GM12878 (cell line): Measurements from ENCODE around the gene LRRC4B. TPM values are rescaled to one million over a fixed set of nuclear protein-coding genes. Genes with fewer than 3 reads are reported as not detected.

Source experiments
- ASH2L ChIP-seq: fragments of 300-600, 200-600 bp; sonication (generic); IDR thresholded peaks from 2 replicates; pipeline ENCODE4 v1.6.1; 2017; ENCODE audit warnings: low read depth, mild to moderate bottlenecking, borderline replicate concordance
- ATF3 ChIP-seq: IDR thresholded peaks from 2 replicates; pipeline ENCODE4 v1.6.1; 2011; ENCODE audit warnings: low read depth, mild to moderate bottlenecking, low read length, moderate library complexity, borderline replicate concordance; ENCODE audit errors: extremely low read depth
- BCLAF1 ChIP-seq: fragments of 450-650 bp; IDR thresholded peaks from 2 replicates; pipeline ENCODE4 v1.6.1; 2017; ENCODE audit warnings: antibody characterized with exemption, mild to moderate bottlenecking, moderate library complexity
- CBX5 ChIP-seq: sonication (generic); IDR thresholded peaks from 2 replicates; pipeline ENCODE4 v1.6.1; 2016; ENCODE audit warnings: low read depth, moderate library complexity, mild to moderate bottlenecking, inconsistent platforms
- CEBPB ChIP-seq, 2 experiments: fragments of 150-350 bp in 1 of 2; IDR thresholded peaks; 2 replicates each; pipeline ENCODE4 v1.6.1; 2012 to 2014; ENCODE audit warnings: low read depth in 2 of 2, low read length in 2 of 2, borderline replicate concordance in 1 of 2, inconsistent platforms in 1 of 2
- EGR1 ChIP-seq, 2 experiments: IDR thresholded peaks; 1 replicate in 1 of 2; 2 replicates in 1 of 2; pipeline ENCODE4 v1.6.1; 2011 to 2012; ENCODE audit warnings: low read depth in 2 of 2, low read length in 2 of 2, borderline replicate concordance in 1 of 2, mild to moderate bottlenecking in 1 of 2, moderate library complexity in 1 of 2
- GATAD2B ChIP-seq: fragments of 450-650 bp; conservative IDR thresholded peaks from 2 replicates; pipeline ENCODE4 v1.6.1; 2017; ENCODE audit warnings: low read depth, mild to moderate bottlenecking, moderate library complexity
- JUND ChIP-seq: IDR thresholded peaks from 2 replicates; pipeline ENCODE4 v1.6.1; 2012; ENCODE audit warnings: low read depth, mild to moderate bottlenecking, low read length, improper control_type of control experiment, moderate library complexity
- KDM1A ChIP-seq: fragments of 200-600 bp; sonication (generic); IDR thresholded peaks from 2 replicates; pipeline ENCODE4 v1.6.1; 2016; ENCODE audit warnings: borderline replicate concordance
- MXI1 ChIP-seq: fragments of 150-350 bp; IDR thresholded peaks from 2 replicates; pipeline ENCODE4 v1.6.1; 2011; ENCODE audit warnings: low read depth, mild to moderate bottlenecking, inconsistent platforms, low read length, improper control_type of control experiment
- NR2F1 ChIP-seq: fragments of 450-650 bp; conservative IDR thresholded peaks from 2 replicates; pipeline ENCODE4 v1.6.1; 2017; ENCODE audit warnings: mild to moderate bottlenecking
- RBBP5 ChIP-seq: fragments of 200-600 bp; sonication (generic); conservative IDR thresholded peaks from 2 replicates; pipeline ENCODE4 v1.6.1; 2016
- SMARCA5 ChIP-seq: fragments of 450-650 bp; IDR thresholded peaks from 2 replicates; pipeline ENCODE4 v1.6.1; 2017; ENCODE audit warnings: mild to moderate bottlenecking
- YY1 ChIP-seq: IDR thresholded peaks from 2 replicates; pipeline ENCODE4 v1.6.1; 2011; ENCODE audit warnings: low read depth, mild to moderate bottlenecking, low read length
- polyA plus RNA-seq, 11 experiments: library from polyadenylated mRNA; depleted of rRNA in 4 of 11; unstranded in 6 of 11; stranded (reverse) in 5 of 11; fragments of >200 nt; fragmentation: Nextera tagmentation in 4 of 11; fragmentation: Illumina TruSeq in 1 of 11; extraction: Ambion mirVana in 4 of 11; extraction: Trizol in 1 of 11; gene quantifications; 1 replicate in 1 of 11; 2 replicates in 10 of 11; pipeline versions ENCODE4 v1.2.1 to v1.2.3, GENCODE V29; 2011 to 2016; ENCODE audit warnings: inconsistent platforms in 2 of 11, missing spikeins in 2 of 11, low read depth in 1 of 11
- total RNA-seq, 4 experiments: library from RNA; depleted of rRNA in 3 of 4; stranded (reverse); fragments of >200 nt in 3 of 4; fragmentation: Illumina TruSeq in 1 of 4; extraction: Trizol in 1 of 4; gene quantifications; 2 replicates each; pipeline versions ENCODE4 v1.2.1 to v1.2.3, GENCODE V29; 2013 to 2021
- TF ChIP-seq, protein P1 (sequence below): fragments of 150-350 bp; IDR thresholded peaks from 2 replicates; pipeline ENCODE4 v1.6.1; 2016; ENCODE audit warnings: low read depth, low read length
- TF ChIP-seq, protein P2 (sequence below): IDR thresholded peaks from 2 replicates; pipeline ENCODE4 v1.6.1; 2012; ENCODE audit warnings: low read depth, low read length, improper control_type of control experiment
- TF ChIP-seq, protein P3 (sequence below): IDR thresholded peaks from 2 replicates; pipeline ENCODE4 v1.6.1; 2011; ENCODE audit warnings: low read depth, low read length, improper control_type of control experiment, borderline replicate concordance
- TF ChIP-seq, protein P4 (sequence below): IDR thresholded peaks from 2 replicates; pipeline ENCODE4 v1.6.1; 2011; ENCODE audit warnings: mild to moderate bottlenecking, low read depth, low read length, moderate library complexity; ENCODE audit not compliant: insufficient replicate concordance

LRRC4B gene
- total and polyA plus RNA-seq, 10 of the 15 experiments (the other 5 are each of a cell fraction or from before 2014, with no cell fraction given), result 0.14 TPM; not detected in 9

DNA sequence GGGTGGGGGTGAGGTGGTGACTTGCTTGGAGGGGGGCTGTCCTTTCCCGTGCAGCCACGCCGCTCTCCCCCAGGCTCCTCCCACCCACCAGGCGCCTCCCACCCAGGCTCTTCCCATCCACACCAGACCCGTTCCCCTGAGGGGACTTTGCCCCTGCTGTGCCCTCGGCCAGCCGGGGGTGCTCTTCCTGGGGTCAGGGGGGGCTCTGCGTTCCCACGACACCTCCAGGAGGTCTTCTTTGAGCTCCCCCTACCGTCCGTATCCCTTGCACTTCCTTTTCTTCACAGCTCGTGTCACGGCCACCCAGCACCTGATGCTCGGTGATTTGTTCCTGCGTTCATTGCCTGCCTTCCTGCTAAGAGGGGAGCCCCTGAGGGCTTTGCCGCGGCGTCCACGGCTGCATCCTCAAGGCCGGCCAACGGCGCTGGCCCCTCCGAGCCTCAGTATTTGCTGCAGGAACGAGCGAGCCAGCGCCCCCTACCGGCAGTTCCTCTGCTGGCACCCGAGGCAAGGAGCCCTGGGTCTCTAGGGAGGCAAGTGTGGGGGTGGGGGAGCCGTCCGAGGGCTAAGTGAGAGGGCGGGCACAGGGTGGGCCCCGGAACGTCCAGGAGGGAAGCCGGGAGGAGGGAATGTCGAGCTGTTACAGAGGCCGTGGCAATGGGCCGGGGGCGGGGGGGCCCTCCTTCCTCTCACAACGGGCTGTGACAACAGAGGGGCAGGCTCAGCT lies 11.8 kb downstream of the LRRC4B start (continued):
- TF ChIP-seq, protein P1, sequence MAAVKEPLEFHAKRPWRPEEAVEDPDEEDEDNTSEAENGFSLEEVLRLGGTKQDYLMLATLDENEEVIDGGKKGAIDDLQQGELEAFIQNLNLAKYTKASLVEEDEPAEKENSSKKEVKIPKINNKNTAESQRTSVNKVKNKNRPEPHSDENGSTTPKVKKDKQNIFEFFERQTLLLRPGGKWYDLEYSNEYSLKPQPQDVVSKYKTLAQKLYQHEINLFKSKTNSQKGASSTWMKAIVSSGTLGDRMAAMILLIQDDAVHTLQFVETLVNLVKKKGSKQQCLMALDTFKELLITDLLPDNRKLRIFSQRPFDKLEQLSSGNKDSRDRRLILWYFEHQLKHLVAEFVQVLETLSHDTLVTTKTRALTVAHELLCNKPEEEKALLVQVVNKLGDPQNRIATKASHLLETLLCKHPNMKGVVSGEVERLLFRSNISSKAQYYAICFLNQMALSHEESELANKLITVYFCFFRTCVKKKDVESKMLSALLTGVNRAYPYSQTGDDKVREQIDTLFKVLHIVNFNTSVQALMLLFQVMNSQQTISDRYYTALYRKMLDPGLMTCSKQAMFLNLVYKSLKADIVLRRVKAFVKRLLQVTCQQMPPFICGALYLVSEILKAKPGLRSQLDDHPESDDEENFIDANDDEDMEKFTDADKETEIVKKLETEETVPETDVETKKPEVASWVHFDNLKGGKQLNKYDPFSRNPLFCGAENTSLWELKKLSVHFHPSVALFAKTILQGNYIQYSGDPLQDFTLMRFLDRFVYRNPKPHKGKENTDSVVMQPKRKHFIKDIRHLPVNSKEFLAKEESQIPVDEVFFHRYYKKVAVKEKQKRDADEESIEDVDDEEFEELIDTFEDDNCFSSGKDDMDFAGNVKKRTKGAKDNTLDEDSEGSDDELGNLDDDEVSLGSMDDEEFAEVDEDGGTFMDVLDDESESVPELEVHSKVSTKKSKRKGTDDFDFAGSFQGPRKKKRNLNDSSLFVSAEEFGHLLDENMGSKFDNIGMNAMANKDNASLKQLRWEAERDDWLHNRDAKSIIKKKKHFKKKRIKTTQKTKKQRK, result no peak
- TF ChIP-seq CBX5 (no peak), NR2F1 (no peak), BCLAF1 (no peak), KDM1A (no peak), GATAD2B (peak; percentile 42; the same call in 1 of the 2 replicates), JUND (no peak), EGR1 (IDR thresholded peaks at IDR 0.05; ENCODE audit: borderline replicate concordance in 1 of 2, low read depth in 2 of 2, low read length in 2 of 2) (peak in 1 of 2 experiments; percentile 59; a peak in 1 of 3 replicates), CEBPB (IDR thresholded peaks at IDR 0.05; ENCODE audit: borderline replicate concordance in 1 of 2, low read depth in 2 of 2, low read length in 2 of 2) (no peak), MXI1 (no peak), RBBP5 (no peak), SMARCA5 (peak; percentile 84; the same call in 1 of the 2 replicates), ASH2L (no peak), ATF3 (no peak), YY1 (0 out of 2 replicates have a peak, but pooled peaks have one; percentile 32)
- TF ChIP-seq, protein P2, sequence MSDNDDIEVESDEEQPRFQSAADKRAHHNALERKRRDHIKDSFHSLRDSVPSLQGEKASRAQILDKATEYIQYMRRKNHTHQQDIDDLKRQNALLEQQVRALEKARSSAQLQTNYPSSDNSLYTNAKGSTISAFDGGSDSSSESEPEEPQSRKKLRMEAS, result no peak
- TF ChIP-seq, protein P3, sequence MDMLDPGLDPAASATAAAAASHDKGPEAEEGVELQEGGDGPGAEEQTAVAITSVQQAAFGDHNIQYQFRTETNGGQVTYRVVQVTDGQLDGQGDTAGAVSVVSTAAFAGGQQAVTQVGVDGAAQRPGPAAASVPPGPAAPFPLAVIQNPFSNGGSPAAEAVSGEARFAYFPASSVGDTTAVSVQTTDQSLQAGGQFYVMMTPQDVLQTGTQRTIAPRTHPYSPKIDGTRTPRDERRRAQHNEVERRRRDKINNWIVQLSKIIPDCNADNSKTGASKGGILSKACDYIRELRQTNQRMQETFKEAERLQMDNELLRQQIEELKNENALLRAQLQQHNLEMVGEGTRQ, result no peak
- TF ChIP-seq, protein P4, sequence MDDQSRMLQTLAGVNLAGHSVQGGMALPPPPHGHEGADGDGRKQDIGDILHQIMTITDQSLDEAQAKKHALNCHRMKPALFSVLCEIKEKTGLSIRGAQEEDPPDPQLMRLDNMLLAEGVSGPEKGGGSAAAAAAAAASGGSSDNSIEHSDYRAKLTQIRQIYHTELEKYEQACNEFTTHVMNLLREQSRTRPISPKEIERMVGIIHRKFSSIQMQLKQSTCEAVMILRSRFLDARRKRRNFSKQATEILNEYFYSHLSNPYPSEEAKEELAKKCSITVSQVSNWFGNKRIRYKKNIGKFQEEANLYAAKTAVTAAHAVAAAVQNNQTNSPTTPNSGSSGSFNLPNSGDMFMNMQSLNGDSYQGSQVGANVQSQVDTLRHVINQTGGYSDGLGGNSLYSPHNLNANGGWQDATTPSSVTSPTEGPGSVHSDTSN, result no peak
